ENCODE measurements around the gene PHF21A. TPM values are rescaled to one million over a fixed set of nuclear protein-coding genes. Genes with fewer than 3 reads are reported as not detected.

Gene PHF21A
- total RNA-seq, 4 donors from 2014 or later, result 11.2 to 22.3 (median 15.9) TPM

DNA sequence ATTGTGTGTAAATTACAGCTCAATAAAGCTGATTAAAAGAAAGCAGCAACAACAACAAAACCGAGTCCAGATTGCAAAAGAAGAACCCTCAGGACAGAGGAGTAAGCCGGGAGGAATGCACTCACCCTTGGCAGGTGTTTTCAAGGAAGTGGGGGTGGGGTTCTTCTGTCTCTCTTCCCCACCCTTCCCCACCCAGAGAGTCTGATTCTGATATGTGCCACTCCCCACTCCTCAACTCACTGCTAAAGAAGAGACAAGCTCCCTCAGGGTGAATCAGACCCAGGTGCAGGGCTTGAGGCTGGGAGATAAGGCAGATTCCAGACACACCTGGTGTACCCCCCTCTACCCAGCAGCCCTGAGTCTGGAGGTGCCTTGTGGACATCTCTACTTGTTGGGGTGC, 38.4 kb upstream of the PHF21A start:
- Histone ChIP-seq H3K4me1 (peaks cover 0 to 6% (median 0%) of the 10 kb centered on the region in 3 donors), H3K27me3 (peaks cover 0 to 58% (median 0%) of the 10 kb centered on the region in 4 donors), H3K9me3 (no peaks in the 10 kb centered on the region), H3K4me3 (no peak overlapping the region), H3K27ac (no peak overlapping the region), H3K36me3 (no peaks in the 10 kb centered on the region)
- WGBS, 2 donors, result 27 to 37% methylated on average over 2 of the region's 2 CpGs
- no peak for TF ChIP-seq POLR2A (IDR thresholded peaks at IDR 0.05)
- TF ChIP-seq, protein P1, sequence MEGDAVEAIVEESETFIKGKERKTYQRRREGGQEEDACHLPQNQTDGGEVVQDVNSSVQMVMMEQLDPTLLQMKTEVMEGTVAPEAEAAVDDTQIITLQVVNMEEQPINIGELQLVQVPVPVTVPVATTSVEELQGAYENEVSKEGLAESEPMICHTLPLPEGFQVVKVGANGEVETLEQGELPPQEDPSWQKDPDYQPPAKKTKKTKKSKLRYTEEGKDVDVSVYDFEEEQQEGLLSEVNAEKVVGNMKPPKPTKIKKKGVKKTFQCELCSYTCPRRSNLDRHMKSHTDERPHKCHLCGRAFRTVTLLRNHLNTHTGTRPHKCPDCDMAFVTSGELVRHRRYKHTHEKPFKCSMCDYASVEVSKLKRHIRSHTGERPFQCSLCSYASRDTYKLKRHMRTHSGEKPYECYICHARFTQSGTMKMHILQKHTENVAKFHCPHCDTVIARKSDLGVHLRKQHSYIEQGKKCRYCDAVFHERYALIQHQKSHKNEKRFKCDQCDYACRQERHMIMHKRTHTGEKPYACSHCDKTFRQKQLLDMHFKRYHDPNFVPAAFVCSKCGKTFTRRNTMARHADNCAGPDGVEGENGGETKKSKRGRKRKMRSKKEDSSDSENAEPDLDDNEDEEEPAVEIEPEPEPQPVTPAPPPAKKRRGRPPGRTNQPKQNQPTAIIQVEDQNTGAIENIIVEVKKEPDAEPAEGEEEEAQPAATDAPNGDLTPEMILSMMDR (IDR thresholded peaks at IDR 0.05), result no peak
- intact Hi-C loops (cut with DNase I), result no loop called here
- DNase-seq, result no peak

DNA sequence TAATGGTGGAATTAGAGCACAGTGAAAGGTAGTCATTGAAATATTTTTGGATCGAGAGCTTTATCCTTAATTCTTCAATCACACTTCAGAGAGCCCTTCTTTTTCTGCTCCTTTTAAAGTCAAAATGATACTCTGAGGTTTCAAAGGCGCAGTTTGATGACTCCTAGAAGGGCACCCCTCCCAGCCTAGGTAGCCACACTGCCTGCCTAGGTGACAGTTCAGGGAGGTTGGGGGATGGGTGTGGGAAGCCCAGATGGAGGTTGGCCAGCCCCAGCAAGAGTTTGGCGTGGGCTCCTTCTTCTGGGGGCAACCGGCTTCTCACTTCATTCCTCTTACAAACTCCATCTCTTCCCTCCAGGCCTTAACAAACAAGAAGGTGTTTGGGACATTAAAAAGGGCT, 28.6 kb upstream of the PHF21A start:
- DNase-seq, result no peak
- H3K36me3 ChIP-seq, result no peaks in the 10 kb centered on the region
- WGBS, 2 donors, result 45 to 56% methylated on average over 3 of the region's 4 CpGs
- intact Hi-C loops (cut with DNase I), result no loop called here
- no peak overlapping the region for H3K4me3 ChIP-seq
- no peaks in the 10 kb centered on the region for H3K4me1 ChIP-seq
- no peaks in the 10 kb centered on the region for H3K9me3 ChIP-seq
- no peak for TF ChIP-seq POLR2A (IDR thresholded peaks at IDR 0.05)
- TF ChIP-seq, protein P1 (IDR thresholded peaks at IDR 0.05), result no peak
- H3K27me3 ChIP-seq, result peaks cover 0 to 29% (median 0%) of the 10 kb centered on the region in 4 donors
- no peak overlapping the region for H3K27ac ChIP-seq

DNA sequence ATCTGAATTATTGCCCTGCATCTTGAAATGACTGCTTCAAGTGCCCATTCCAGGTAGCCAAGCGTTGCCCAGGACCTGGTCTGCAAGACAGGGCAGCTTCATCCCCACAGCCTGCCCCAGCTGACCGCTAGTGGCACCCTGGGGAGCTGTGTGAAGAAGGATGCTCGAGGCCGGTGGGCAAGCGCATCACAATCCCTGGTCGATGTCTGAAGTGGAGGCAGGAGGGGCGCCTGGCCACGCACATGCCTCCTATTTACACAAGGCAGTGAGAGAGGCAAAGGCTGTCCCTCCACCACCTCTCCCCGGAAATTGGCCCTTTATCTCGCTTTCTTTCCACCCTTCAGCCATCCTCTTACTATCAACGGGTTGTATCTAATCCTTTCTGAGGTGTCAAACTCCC, 28.1 kb upstream of the PHF21A start:
- Histone ChIP-seq H3K4me1 (no peaks in the 10 kb centered on the region), H3K36me3 (no peaks in the 10 kb centered on the region), H3K4me3 (no peak overlapping the region), H3K27ac (no peak overlapping the region), H3K27me3 (peaks cover 0 to 29% (median 0%) of the 10 kb centered on the region in 4 donors), H3K9me3 (no peaks in the 10 kb centered on the region)
- no peak for TF ChIP-seq POLR2A (IDR thresholded peaks at IDR 0.05)
- TF ChIP-seq, protein P1 (IDR thresholded peaks at IDR 0.05), result no peak
- DNase-seq, result no peak
- intact Hi-C loops (cut with DNase I), result no loop called here
- WGBS, 2 donors, result 27 to 31% methylated on average over 10 to 11 of the region's 11 CpGs

DNA sequence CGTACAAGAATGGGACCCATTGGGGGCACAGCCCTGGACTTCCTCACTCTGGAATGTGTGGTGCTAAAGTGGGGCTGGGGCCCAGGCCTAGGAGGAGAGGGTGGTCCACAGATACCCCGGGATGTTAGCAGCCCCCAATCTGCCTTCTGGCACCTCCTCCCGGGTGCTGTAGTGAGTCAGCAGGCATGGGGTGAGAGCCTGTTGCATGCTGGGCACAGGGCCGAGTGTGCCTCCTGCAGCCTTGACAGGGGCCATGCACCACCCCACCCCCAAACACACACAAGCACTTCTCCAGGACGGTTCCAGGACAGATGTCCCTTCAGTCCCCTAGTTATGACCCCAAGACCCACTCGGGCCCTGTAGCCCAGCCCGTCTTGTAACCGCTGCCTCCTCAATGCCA, 23.5 kb upstream of the PHF21A start:
- intact Hi-C loops (cut with DNase I), result no loop called here
- TF ChIP-seq, protein P1 (IDR thresholded peaks at IDR 0.05), result no peak
- Histone ChIP-seq H3K27me3 (peaks cover 0 to 38% (median 0%) of the 10 kb centered on the region in 4 donors), H3K4me3 (no peak overlapping the region), H3K27ac (no peak overlapping the region), H3K36me3 (no peaks in the 10 kb centered on the region), H3K4me1 (no peaks in the 10 kb centered on the region), H3K9me3 (no peaks in the 10 kb centered on the region)
- 74 to 79% methylated on average over 8 of the region's 8 CpGs for WGBS, 2 donors
- no peak for DNase-seq

DNA sequence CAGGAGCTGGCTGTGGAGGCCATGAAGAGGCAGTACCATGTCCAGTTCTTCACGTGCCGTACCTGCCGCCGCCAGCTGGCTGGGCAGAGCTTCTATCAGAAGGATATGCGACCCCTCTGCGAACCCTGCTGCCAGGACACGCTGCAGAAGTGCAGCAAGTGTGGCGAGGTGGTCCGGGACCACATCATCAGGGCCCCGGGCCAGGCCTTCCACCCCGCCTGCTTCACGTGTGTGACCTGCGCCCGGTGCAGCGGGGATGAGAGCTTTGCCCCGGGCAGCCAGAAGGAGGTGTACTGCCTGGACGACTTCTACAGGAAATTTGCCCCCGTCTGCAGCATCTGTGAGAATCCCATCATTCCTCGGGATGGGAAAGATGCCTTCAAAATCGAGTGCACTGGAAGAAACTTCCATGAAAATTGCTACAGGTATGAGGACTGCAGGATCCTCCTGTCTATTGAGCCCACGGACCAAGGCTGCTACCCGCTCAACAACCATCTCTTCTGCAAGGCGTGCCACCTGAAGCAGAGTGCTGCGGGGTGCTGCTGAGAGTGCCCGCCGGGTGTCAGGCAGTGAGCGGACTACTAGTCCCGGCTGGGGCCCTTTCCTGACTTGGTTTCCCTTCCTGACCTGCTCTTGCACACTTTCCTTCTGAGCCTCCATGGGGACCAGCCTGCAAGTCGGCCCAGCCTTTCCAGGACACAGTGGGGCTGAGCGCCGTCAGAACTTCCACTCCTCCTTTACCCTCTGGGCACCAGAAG, 22.0 kb upstream of the PHF21A start:
- Histone ChIP-seq H3K36me3 (no peaks in the 10 kb centered on the region), H3K27me3 (peaks cover 0 to 28% (median 0%) of the 10 kb centered on the region in 4 donors), H3K9me3 (no peaks in the 10 kb centered on the region), H3K27ac (no peak overlapping the region), H3K4me3 (no peak overlapping the region), H3K4me1 (no peaks in the 10 kb centered on the region)
- WGBS, 2 donors, result 76 to 80% methylated on average over 7 to 17 of the region's 31 CpGs
- no peak for DNase-seq
- TF ChIP-seq, protein P1 (IDR thresholded peaks at IDR 0.05), result no peak
- TF ChIP-seq POLR2A (IDR thresholded peaks at IDR 0.05), result no peak
- intact Hi-C loops (cut with DNase I), result no loop called here
